ENCODE measurements around the gene PSMB10. TPM values are rescaled to one million over a fixed set of nuclear protein-coding genes. Genes with fewer than 3 reads are reported as not detected.

Gene PSMB10
- polyA plus RNA-seq, 12 donors, result 18.9 to 28.5 (median 23.1) TPM; not detected in 1

GRCh38 chr16:67966549-67967182 is 30.0 kb upstream of the PSMB10 start:
- DNase-seq, result no peak

GRCh38 chr16:67965668-67966548 is 29.3 kb upstream of the PSMB10 start:
- no peak for DNase-seq

- DNase-seq, result no peak
Observed at GRCh38 chr16:67964477-67965131, 28.0 kb upstream of the PSMB10 start.

- no peak for DNase-seq
Observed at GRCh38 chr16:67963662-67964321, 27.1 kb upstream of the PSMB10 start.

GRCh38 chr16:67963292-67963661 is 26.6 kb upstream of the PSMB10 start:
- DNase-seq, result no peak

- no peak for DNase-seq
Observed at GRCh38 chr16:67962135-67962534, 25.5 kb upstream of the PSMB10 start.

GRCh38 chr16:67961551-67961957 is 24.9 kb upstream of the PSMB10 start:
- no peak for DNase-seq

- DNase-seq, result no peak
Observed at GRCh38 chr16:67959536-67960329, 23.1 kb upstream of the PSMB10 start.

GRCh38 chr16:67957622-67958021 is 21.0 kb upstream of the PSMB10 start:
- no peak for DNase-seq

GRCh38 chr16:67954421-67955196 is 18.0 kb upstream of the PSMB10 start:
- DNase-seq, result no peak

- DNase-seq, result no peak
Observed at GRCh38 chr16:67953641-67954375, 17.2 kb upstream of the PSMB10 start.

GRCh38 chr16:67951485-67951884 is 14.8 kb upstream of the PSMB10 start:
- DNase-seq, result no peak

- no peak for DNase-seq
Observed at GRCh38 chr16:67950335-67950843, 13.7 kb upstream of the PSMB10 start.

GRCh38 chr16:67949645-67950044 is 13.0 kb upstream of the PSMB10 start:
- no peak for DNase-seq

GRCh38 chr16:67948015-67948414 is 11.4 kb upstream of the PSMB10 start:
- no peak for DNase-seq

- DNase-seq, result no peak
Observed at GRCh38 chr16:67946966-67947558, 10.4 kb upstream of the PSMB10 start.

- no peak for DNase-seq
Observed at GRCh38 chr16:67946128-67946569, 9.5 kb upstream of the PSMB10 start.

- DNase-seq, result no peak
Observed at GRCh38 chr16:67945392-67945933, 8.8 kb upstream of the PSMB10 start.
